HL-60 (cell line): ENCODE data around the gene REEP3.

Experiments
- DNase-seq, 2 experiments: peaks; one replicate each; pipeline ENCODE4 v3.0.0-alpha.2; 2010 to 2020; ENCODE audit warnings: low read depth in 1 of 2, low spot score in 1 of 2
- H3K27ac ChIP-seq: fragments of 250-450 bp; sonication (Bioruptor Pico); replicated peaks from 2 replicates; pipeline ENCODE4 v1.5.1; 2020; ENCODE audit warnings: mild to moderate bottlenecking, moderate library complexity
- H3K27me3 ChIP-seq: fragments of 250-450 bp; sonication (Bioruptor Pico); 2 replicates; pipeline ENCODE4 v1.5.1; 2021; ENCODE audit warnings: mild to moderate bottlenecking, moderate library complexity; ENCODE audit not compliant: insufficient read depth, poor library complexity, severe bottlenecking
- H3K4me3 ChIP-seq: replicated peaks from 2 replicates; pipeline ENCODE4 v1.5.1; 2011; ENCODE audit warnings: mild to moderate bottlenecking, control low read depth, low read length; ENCODE audit not compliant: insufficient read depth
- CTCF ChIP-seq: IDR thresholded peaks from one replicate; pipeline ENCODE4 v1.5.1; 2011; ENCODE audit warnings: low read length, control low read depth, inconsistent platforms; ENCODE audit not compliant: insufficient read depth
- GABPA ChIP-seq: IDR thresholded peaks from 2 replicates; pipeline ENCODE4 v1.6.1; 2012; ENCODE audit warnings: low read depth
- POLR2AphosphoS5 ChIP-seq: IDR thresholded peaks from 2 replicates; pipeline ENCODE4 v1.6.1; 2012; ENCODE audit warnings: low read depth
- REST ChIP-seq: IDR thresholded peaks from 2 replicates; pipeline ENCODE4 v1.6.1; 2012; ENCODE audit warnings: low read depth; ENCODE audit not compliant: insufficient replicate concordance
- SPI1 ChIP-seq: IDR thresholded peaks from 2 replicates; pipeline ENCODE4 v1.6.1; 2012; ENCODE audit warnings: low read depth, mild to moderate bottlenecking, borderline replicate concordance

Gene REEP3

GRCh38 chr10:63644418-63645142 is 123.4 kb downstream of the REEP3 start:
- TF ChIP-seq POLR2AphosphoS5 (no peak), CTCF (no peak), GABPA (no peak), REST (no peak), SPI1 (no peak)
- H3K27ac ChIP-seq, result no peak overlapping the region
- DNase-seq, result no peak
- no peak overlapping the region for H3K4me3 ChIP-seq
- no peaks in the 10 kb centered on the region for H3K27me3 ChIP-seq

- no peak for DNase-seq
These were observed 124.0 kb downstream of the REEP3 start for GRCh38 chr10:63645195-63645594.

More at GRCh38 chr10:63645195-63645594, 124.0 kb downstream of the REEP3 start:
- H3K27ac ChIP-seq, result no peak overlapping the region
- TF ChIP-seq POLR2AphosphoS5 (no peak), REST (no peak), CTCF (no peak), SPI1 (no peak), GABPA (no peak)
- no peak overlapping the region for H3K4me3 ChIP-seq
- H3K27me3 ChIP-seq, result no peaks in the 10 kb centered on the region
